ENCODE measurements around the gene DISP3.

Gene DISP3

DNA sequence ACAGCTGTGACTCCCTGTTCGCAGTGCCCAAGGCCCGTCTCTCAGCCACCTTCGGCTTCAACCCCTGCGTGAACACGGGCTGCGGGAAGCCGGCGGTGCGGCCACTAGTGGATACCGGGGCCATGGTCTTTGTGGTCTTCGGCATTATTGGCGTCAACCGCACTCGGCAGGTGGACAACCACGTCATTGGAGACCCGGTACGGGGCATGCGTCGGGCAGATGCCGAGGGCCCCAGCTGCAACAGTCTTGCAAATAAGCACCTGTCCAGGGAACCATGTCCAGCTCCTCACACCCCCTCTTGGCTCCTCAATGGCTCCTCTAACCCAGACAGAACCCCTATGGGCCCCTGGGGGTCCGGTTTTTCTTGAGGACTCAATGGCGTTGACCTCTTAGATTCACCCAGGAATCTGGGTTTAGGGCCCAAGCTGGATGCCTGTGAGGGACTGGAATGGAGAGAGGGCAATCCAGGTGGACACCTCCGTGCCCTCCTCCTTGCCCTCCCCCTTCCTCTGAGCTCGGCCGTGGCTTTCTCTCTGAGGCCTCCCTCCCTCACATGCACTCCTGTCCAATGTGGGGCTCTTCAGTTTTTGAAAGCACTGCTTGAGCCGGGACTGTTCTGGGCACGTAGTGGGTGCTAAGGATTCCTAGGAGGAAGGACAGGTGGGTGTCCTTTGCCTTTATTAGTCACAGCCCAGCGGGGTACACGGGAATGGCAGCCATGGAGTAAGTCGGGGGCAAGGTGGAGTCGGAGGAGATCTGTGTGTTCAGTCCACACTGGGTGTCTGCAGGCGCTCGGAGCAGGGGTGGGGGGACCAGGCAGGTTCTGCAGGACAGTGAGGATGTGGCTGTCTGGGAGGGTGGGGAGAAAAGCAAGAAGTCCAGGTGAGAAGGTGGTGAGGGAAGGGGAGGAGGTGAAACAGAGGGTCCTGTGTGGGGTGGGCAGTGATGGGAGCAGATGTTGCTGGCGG lies 51.1 kb downstream of the DISP3 start:
- no peak for DNase-seq

- DNase-seq, result no peak
Measured at GRCh38 chr1:11530731-11531311, 51.9 kb downstream of the DISP3 start.

DNA sequence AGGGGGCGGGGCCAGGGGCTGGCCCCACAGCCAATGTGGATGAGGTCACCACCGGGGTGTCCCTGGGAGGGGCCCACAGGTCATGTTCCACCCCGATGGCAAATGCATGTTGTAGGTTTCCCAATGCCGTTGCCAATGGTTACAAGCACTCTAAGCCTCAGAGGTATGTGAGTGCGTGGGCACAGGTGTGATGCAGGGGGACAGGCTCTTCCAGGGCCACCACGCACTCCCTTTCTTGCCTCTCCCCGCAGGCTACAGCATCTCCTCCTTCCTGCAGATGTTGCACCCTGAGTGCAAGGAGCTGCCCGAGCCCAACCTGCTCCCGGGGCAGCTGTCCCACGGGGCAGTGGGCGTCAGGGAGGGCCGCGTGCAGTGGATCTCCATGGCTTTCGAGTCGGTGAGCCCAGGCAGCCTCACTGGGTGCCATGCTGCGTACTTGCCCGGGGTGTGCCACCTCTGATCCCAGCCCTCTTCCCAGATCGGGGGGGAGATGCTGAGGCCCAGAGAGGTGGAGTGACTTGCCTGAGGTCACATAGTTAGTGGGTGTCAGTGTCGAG lies 52.4 kb downstream of the DISP3 start:
- DNase-seq, result no peak

DNA sequence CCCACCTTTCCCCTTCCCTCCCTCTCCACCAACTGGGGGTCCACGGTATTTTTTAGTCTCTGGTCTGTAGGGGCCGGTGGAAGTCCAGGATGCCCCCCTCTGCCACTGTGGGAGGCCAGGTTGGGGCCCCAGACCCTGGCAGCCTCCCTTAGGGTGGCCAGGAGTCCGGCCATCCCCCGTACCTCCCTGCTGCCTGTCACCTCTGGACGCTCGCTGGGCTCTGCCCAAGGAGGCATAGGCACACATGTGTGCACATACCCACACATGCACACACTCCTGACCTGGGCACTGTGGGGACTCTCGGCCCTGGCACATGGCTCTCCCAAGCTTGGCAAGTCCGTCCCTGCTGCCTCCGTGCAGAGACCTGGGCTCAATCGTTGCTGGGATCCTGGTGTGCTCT lies 53.0 kb downstream of the DISP3 start:
- DNase-seq, result no peak

- DNase-seq, result no peak
Measured at GRCh38 chr1:11533790-11534787, 55.1 kb downstream of the DISP3 start.

DNA sequence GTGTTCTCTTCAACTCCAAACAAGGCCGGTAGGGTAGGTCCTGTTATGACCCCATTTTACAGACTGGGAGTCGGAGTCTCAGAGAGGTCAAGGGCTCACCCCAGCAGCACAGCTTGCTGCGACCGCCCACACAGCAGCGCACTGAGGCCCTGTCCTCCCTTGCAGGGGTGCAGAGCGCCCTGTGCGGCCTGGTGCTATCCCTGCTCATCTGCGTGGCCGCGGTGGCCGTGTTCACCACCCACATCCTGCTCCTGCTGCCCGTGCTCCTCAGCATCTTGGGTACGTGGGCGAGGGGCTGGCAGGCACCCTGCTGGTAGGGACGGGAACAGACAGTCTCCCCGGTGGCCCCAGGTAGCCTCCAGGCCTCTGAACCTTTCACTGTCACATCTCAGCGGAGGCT lies 55.9 kb downstream of the DISP3 start:
- DNase-seq, result no peak

DNA sequence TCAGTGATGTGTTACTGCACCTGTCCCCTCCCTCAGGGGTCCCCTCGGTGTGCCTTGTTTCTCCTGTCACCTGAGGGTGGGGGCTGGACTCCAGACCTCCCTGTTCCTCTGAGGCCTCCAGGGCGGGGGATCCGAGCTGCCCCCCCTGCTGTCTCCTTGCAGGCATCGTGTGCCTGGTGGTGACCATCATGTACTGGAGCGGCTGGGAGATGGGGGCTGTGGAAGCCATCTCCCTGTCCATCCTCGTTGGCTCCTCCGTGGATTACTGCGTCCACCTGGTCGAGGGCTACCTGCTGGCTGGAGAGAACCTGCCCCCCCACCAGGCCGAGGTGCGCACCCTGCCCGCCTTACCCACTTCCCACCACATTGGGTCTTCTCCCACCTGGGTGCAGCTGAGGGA lies 56.4 kb downstream of the DISP3 start:
- no peak for DNase-seq

DNA sequence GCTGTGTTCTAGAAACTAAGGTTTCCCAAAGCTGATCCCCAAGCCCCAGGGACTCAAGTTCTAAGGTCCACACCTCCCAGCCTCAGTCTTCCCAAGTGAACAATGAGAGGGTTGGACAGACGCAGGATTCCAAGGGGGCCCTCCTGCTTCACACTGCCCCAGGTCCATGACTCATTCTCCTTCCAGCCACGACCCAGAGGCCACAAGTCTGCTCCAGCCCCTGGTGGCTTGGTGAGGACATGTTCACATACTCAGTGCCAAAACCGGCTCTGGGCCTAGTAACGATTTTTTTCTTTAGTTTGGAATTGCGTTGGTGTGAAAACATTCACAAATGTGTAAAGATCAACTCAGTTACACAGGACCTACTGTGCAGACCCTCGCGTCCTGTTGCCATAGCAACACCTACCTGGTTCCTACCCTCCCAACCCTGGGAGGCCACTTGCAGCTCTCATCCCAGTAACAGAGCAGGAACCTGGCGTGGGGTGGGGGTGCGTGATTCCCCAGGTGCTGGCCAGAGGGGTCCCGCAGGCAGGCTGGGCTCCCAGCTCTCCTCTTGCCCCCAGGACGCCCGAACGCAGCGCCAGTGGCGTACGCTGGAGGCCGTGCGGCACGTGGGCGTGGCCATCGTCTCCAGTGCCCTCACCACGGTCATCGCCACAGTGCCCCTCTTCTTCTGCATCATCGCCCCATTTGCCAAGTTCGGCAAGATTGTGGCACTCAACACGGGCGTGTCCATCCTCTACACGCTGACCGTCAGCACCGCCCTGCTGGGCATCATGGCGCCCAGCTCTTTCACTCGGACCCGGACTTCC lies 57.0 kb downstream of the DISP3 start:
- DNase-seq, result no peak

DNA sequence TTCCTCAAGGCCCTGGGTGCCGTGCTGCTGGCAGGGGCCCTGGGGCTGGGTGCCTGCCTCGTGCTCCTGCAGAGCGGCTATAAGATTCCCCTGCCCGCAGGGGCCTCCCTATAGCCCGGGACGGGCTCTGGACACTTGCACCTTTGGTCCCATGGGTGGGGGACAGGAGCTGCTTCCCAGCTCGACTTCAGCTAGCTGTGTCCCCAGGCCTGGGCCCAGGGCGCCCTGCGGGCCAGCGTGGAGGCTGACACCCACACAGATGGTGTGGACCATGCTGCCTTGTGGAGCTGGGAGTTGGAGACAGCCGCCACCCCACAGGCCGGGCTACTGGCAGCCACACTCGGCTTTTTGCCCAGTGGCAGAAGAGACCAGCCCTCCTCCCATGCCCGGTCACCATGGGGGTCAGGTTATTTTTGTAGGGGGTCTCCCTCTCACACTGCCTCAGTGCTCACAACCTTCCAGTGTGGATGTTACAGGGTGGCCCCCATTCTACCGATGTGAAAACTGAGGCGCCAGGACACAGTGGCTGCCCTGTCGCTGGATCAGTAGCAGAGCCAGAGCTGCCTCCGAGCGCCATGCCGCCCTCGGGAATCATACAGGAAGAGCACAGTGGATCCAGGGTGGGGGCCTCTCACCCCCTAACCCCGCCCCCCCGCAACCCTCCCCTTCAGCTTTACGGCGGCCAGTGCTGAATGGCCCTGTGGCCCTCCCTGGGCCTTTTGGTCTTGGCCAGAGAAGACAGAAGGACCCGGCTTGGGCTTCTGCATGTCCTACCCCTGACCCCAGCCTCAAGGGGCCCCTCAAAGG lies 57.8 kb downstream of the DISP3 start:
- no peak for DNase-seq

- no peak for DNase-seq
Measured at GRCh38 chr1:11537380-11537764, 58.4 kb downstream of the DISP3 start.

GRCh38 chr1:11537854-11538591 lies 59.1 kb downstream of the DISP3 start:
- no peak for DNase-seq

DNA sequence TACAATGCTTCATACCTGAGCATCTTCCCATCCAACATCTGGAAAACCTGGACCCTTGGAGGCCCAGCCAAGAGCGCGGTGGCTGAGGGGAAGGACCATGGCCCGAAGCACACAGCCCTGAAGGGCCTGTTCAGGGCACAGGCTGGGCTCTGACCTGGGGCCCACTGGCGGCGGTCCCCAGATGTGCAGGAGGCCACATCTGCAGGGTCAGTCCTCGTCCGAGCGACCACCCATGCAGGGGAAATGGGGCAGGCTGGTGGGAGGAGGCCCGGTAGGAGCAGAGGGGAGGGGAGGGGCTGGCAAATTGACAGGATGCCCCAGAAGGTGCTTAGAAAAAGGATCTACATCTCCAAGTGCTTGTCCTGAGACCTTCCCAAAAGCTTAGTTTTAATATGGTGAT lies 59.9 kb downstream of the DISP3 start:
- no peak for DNase-seq

DNA sequence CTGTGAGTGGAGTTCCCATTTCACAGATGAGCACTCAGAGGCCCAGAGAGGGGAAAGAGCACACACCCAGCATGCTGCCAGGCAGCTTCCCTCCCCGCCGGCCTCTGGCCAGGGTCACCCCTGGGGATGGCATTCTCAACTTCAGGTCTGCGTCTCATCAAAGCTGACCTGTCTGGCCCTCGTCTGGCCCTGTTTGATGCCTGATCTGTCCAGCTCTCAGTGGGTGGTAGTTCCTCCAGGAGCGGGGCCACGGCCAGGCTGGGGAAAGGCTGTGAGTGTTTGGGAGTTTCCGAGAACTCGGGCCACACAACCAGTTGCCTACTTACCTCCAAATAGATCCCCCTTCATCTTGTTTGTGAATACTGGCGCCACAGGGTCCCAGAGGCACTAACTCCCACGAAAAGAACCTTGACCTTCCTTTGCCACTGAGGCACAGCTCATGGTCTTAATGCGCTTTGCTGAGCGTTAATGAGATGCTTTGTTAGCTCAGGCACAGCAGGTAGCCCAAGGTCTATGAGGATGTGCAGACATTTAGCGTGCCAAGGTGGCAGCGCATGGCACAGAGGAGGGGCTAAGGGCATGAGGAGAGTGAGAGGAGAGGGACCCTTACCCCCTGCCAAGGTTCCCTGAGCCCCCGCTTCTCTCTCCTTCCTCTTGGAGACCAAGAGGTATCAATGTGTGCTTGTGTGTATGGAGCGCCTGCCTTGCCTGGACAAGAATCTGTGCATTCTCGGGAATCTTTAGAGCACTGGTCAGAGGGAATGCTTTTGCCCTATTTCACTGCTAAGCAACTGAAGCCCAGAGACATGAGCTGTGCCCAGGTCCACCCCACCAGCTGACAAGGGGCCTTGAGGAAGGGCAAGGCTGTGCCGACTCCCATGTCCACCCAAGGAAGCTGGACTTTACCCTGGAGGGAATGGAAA lies 61.2 kb downstream of the DISP3 start:
- no peak for DNase-seq

- no peak for DNase-seq
Measured at GRCh38 chr1:11540773-11541160, 61.8 kb downstream of the DISP3 start.

DNA sequence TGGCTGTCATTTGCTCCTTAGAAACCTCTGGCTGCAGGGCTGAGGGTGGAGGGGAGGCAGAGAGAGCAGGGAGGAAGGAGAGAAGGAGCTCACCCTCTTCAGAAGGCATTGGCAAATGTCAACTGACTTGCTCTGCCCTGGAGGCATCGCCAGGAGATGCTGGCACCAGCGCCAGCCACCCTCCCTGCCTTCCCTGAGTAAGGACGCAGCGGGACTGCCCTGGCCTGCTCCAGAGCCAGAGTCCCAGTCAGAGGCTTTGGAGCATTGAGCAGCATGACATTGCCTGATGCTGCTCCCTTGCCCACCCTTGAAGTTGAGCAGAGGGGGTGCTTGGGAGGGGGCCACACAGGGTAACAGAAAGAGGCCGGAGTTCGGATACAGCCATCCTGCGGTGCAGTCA lies 62.3 kb downstream of the DISP3 start:
- DNase-seq, result no peak

DNA sequence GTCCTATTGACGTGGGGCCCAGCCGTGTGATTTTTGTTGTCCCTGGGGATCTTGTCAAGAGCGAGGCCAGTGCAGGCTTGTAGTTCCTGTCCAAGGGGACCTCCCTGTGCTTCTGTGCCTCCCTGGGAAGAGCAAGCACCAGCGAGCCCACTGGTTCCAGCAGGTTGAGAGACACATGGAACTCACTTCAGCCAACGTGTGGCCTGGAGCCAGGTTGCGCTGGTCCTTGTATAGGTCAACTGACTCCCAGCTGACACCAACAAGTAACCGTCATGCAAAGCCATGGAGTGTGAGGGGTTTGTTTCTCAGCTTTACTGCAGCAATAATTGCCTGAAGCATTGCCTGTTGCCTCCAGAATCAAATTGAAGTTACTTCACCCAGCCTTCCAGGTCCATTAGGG lies 63.0 kb downstream of the DISP3 start:
- DNase-seq, result no peak

DNA sequence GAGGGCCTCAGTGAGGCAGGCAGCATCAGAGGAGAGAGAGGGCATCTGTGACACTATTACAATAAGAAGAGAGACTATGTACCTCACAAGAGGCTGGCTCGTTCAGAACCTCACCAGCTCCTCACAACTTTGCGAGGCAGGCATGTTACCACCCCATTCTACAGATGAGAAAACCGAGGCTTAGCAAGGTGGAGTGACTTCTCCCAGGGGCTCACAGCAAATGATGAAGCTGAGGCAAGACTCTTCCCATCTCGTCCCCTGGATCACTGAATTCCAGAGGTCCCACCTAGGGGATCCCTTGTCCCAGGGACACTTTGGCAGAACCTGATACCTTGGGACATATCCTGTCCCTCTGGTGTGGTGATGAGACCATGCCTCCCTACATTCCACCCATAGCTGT lies 64.4 kb downstream of the DISP3 start:
- no peak for DNase-seq

DNA sequence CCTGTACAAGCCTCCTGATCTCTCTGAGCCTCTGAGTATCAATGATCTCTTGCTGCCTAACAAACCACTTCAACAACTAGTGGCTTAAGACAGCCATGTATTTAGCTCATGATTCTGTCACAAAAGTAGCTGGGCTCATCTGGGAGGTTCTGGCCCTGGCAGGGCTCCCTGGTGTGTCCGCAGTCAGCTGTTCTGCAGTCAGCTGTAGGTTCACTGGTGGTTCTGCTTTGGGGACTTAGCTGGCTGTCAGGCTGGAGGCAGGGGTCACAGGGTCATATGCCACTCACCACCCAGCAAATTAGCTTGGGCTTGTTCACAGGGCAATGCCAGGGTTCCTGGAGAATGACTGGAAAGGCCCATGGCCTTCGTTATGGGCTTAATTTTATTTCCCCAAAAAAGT lies 64.8 kb downstream of the DISP3 start:
- no peak for DNase-seq

DNA sequence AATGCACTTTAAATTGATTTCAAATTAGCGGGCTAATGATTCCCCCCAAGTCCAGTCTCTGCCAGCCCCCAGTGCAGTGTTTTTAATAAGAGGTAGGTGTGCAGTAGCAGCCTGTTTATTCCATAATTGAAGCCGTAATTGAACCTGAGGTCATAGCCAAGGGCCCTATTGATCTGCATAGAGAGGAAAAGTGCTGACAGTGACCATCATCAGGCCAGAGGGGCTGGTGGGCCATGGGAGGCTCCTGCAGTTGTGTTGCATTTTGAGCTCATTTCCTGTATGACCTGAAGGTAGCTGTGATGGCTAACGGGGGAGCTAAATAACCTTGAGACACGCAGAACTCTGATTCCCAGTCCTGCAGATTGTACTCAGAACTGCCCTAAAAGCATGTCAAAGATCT lies 67.5 kb downstream of the DISP3 start:
- DNase-seq, result no peak
